Activated T-cell treated with anti-CD3 and anti-CD28 coated beads, Interleukin-2, amount 50 U/mL, for 72 hours (primary cell): Measurements from ENCODE around the gene PRDM10. TPM values are rescaled to one million over a fixed set of nuclear protein-coding genes. Genes with fewer than 3 reads are reported as not detected.

Source experiments
- ATAC-seq, 2 donors: fragments of 150-1000 bp; cut with Tn5 transposase; replicated peaks in 1 of 2; 2 replicates each; pipeline ENCODE4 v1.10.0; 2021; ENCODE audit warnings: moderate library complexity in 2 of 2, mild to moderate bottlenecking in 1 of 2
- DNase-seq, 2 donors: peaks; one replicate each; pipeline ENCODE4 v3.0.0; 2021 to 2022; ENCODE audit warnings: mixed read lengths in 1 of 2
- H3K27ac Mint-ChIP-seq: one replicate; pipeline ENCODE4 v1.8.0; 2022; ENCODE audit warnings: mild to moderate bottlenecking, moderate library complexity, mixed read lengths
- H3K27me3 Mint-ChIP-seq: one replicate; pipeline ENCODE4 v1.8.0; 2022; ENCODE audit warnings: low read depth, mixed read lengths
- H3K36me3 Mint-ChIP-seq, 2 donors: one replicate each; pipeline ENCODE4 v1.8.0; 2022; ENCODE audit warnings: mixed read lengths in 2 of 2, mild to moderate bottlenecking in 1 of 2; ENCODE audit not compliant: insufficient read depth in 2 of 2
- H3K4me1 Mint-ChIP-seq: one replicate; pipeline ENCODE4 v1.8.0; 2022; ENCODE audit warnings: low read depth, mixed read lengths
- H3K4me3 Mint-ChIP-seq, 2 donors: one replicate each; pipeline ENCODE4 v1.8.0; 2022; ENCODE audit warnings: mild to moderate bottlenecking in 2 of 2, mixed read lengths in 2 of 2, moderate library complexity in 2 of 2
- H3K9me3 Mint-ChIP-seq, 2 donors: one replicate each; pipeline ENCODE4 v1.8.0; 2022; ENCODE audit warnings: mixed read lengths in 2 of 2
- total RNA-seq, 2 donors: library from RNA; stranded (reverse); gene quantifications; one replicate each; pipeline ENCODE4 v1.2.3, GENCODE V29; 2022

Gene PRDM10
- total RNA-seq, 2 donors from 2014 or later, result 5.4 to 5.5 TPM

- Mint-ChIP-seq H3K27ac (peak overlapping the region; percentile 98), H3K4me1 (peaks cover 28% of the 10 kb centered on the region), H3K9me3 (no peaks in the 10 kb centered on the region), H3K4me3 (peak overlapping the region; percentile 96 to 99), H3K36me3 (peaks cover 5 to 7% of the 10 kb centered on the region in 2 donors), H3K27me3 (no peaks in the 10 kb centered on the region)
- peak; percentile 42 to 47 for ATAC-seq
- DNase-seq, result no peak
These were observed 929 bp downstream of the PRDM10 start for GRCh38 chr11:130001461-130002351.

GRCh38 chr11:130000552-130001176, 2.0 kb downstream of the PRDM10 start:
- H3K27me3 Mint-ChIP-seq, result no peaks in the 10 kb centered on the region
- ATAC-seq, result no peak
- H3K27ac Mint-ChIP-seq, result peak overlapping the region; percentile 98

GRCh38 chr11:129999407-129999806, 3.2 kb downstream of the PRDM10 start:
- peaks cover 5 to 7% of the 10 kb centered on the region in 2 donors for H3K36me3 Mint-ChIP-seq
- peaks cover 28% of the 10 kb centered on the region for H3K4me1 Mint-ChIP-seq
- H3K27ac Mint-ChIP-seq, result no peak overlapping the region
- no peak overlapping the region for H3K4me3 Mint-ChIP-seq
- no peaks in the 10 kb centered on the region for H3K9me3 Mint-ChIP-seq
- no peak for DNase-seq
- no peak for ATAC-seq
- no peaks in the 10 kb centered on the region for H3K27me3 Mint-ChIP-seq

More at GRCh38 chr11:130000552-130001176, 2.0 kb downstream of the PRDM10 start:
- no peak for DNase-seq
- Mint-ChIP-seq H3K36me3 (peaks cover 5 to 7% of the 10 kb centered on the region in 2 donors), H3K9me3 (no peaks in the 10 kb centered on the region), H3K4me3 (peak overlapping the region; percentile 88 to 99), H3K4me1 (peaks cover 28% of the 10 kb centered on the region)

GRCh38 chr11:129998905-129999304, 3.7 kb downstream of the PRDM10 start:
- no peaks in the 10 kb centered on the region for H3K9me3 Mint-ChIP-seq
- H3K27ac Mint-ChIP-seq, result no peak overlapping the region
- no peaks in the 10 kb centered on the region for H3K27me3 Mint-ChIP-seq
- peaks cover 26% of the 10 kb centered on the region for H3K4me1 Mint-ChIP-seq
- ATAC-seq, result no peak
- DNase-seq, result no peak
- H3K36me3 Mint-ChIP-seq, result peaks cover 5 to 7% of the 10 kb centered on the region in 2 donors
- H3K4me3 Mint-ChIP-seq, result no peak overlapping the region

GRCh38 chr11:129998107-129998506, 4.5 kb downstream of the PRDM10 start:
- H3K27ac Mint-ChIP-seq, result no peak overlapping the region
- peaks cover 20% of the 10 kb centered on the region for H3K4me1 Mint-ChIP-seq
- no peak for DNase-seq
- no peak for ATAC-seq
- H3K27me3 Mint-ChIP-seq, result no peaks in the 10 kb centered on the region
- no peak overlapping the region for H3K4me3 Mint-ChIP-seq
- peaks cover 3 to 7% of the 10 kb centered on the region in 2 donors for H3K36me3 Mint-ChIP-seq
- H3K9me3 Mint-ChIP-seq, result no peaks in the 10 kb centered on the region

GRCh38 chr11:129997513-129997912, 5.1 kb downstream of the PRDM10 start:
- H3K4me1 Mint-ChIP-seq, result peaks cover 21% of the 10 kb centered on the region
- H3K27me3 Mint-ChIP-seq, result no peaks in the 10 kb centered on the region
- DNase-seq, result no peak
- peaks cover 3 to 7% of the 10 kb centered on the region in 2 donors for H3K36me3 Mint-ChIP-seq
- H3K27ac Mint-ChIP-seq, result no peak overlapping the region
- H3K4me3 Mint-ChIP-seq, result no peak overlapping the region
- H3K9me3 Mint-ChIP-seq, result no peaks in the 10 kb centered on the region
- no peak for ATAC-seq

GRCh38 chr11:129996113-129996870, 6.3 kb downstream of the PRDM10 start:
- Mint-ChIP-seq H3K27me3 (no peaks in the 10 kb centered on the region), H3K4me3 (no peak overlapping the region), H3K36me3 (peaks cover 3 to 5% of the 10 kb centered on the region in 2 donors), H3K9me3 (no peaks in the 10 kb centered on the region), H3K27ac (peak overlapping the region; percentile 15), H3K4me1 (peaks cover 23% of the 10 kb centered on the region)
- ATAC-seq (no peak), DNase-seq (no peak)

GRCh38 chr11:129995163-129995562, 7.5 kb downstream of the PRDM10 start:
- H3K36me3 Mint-ChIP-seq, result peaks cover 2 to 3% of the 10 kb centered on the region in 2 donors
- H3K27me3 Mint-ChIP-seq, result no peaks in the 10 kb centered on the region
- H3K9me3 Mint-ChIP-seq, result no peaks in the 10 kb centered on the region
- no peak overlapping the region for H3K27ac Mint-ChIP-seq
- peaks cover 14% of the 10 kb centered on the region for H3K4me1 Mint-ChIP-seq
- DNase-seq (no peak), ATAC-seq (no peak)
- H3K4me3 Mint-ChIP-seq, result no peak overlapping the region

GRCh38 chr11:129992161-129992944, 10.3 kb downstream of the PRDM10 start:
- peak; percentile 48 for DNase-seq
- peak; percentile 84 to 88 for ATAC-seq
- Mint-ChIP-seq H3K9me3 (no peaks in the 10 kb centered on the region), H3K27ac (no peak overlapping the region), H3K4me1 (peaks cover 5% of the 10 kb centered on the region), H3K36me3 (peaks cover 2 to 3% of the 10 kb centered on the region in 2 donors), H3K27me3 (no peaks in the 10 kb centered on the region), H3K4me3 (no peak overlapping the region)

GRCh38 chr11:129989149-129989813, 13.4 kb downstream of the PRDM10 start:
- H3K4me3 Mint-ChIP-seq, result no peak overlapping the region
- peaks cover 5% of the 10 kb centered on the region for H3K4me1 Mint-ChIP-seq

GRCh38 chr11:129987950-129988349, 14.7 kb downstream of the PRDM10 start:
- Mint-ChIP-seq H3K4me3 (no peak overlapping the region), H3K27me3 (no peaks in the 10 kb centered on the region), H3K27ac (no peak overlapping the region), H3K4me1 (peaks cover 5% of the 10 kb centered on the region), H3K36me3 (no peaks in the 10 kb centered on the region), H3K9me3 (no peaks in the 10 kb centered on the region)
- ATAC-seq (no peak), DNase-seq (no peak)

More at GRCh38 chr11:129989149-129989813, 13.4 kb downstream of the PRDM10 start:
- H3K27me3 Mint-ChIP-seq, result no peaks in the 10 kb centered on the region
- no peaks in the 10 kb centered on the region for H3K36me3 Mint-ChIP-seq
- DNase-seq, result no peak
- H3K9me3 Mint-ChIP-seq, result no peaks in the 10 kb centered on the region
- no peak for ATAC-seq
- H3K27ac Mint-ChIP-seq, result no peak overlapping the region

GRCh38 chr11:129985823-129986222, 16.8 kb downstream of the PRDM10 start:
- no peaks in the 10 kb centered on the region for H3K4me1 Mint-ChIP-seq
- DNase-seq, result no peak
- no peak overlapping the region for H3K27ac Mint-ChIP-seq
- H3K4me3 Mint-ChIP-seq, result no peak overlapping the region
- H3K9me3 Mint-ChIP-seq, result no peaks in the 10 kb centered on the region
- H3K36me3 Mint-ChIP-seq, result no peaks in the 10 kb centered on the region
- no peaks in the 10 kb centered on the region for H3K27me3 Mint-ChIP-seq
- ATAC-seq, result no peak
